Activated CD8-positive, alpha-beta memory T cell treated with anti-CD3 and anti-CD28 coated beads, Interleukin-2, amount 50 U/mL, for 48 hours (primary cell): ENCODE data around the gene TIE1.

ENCODE experiments used
- DNase-seq: peaks from one replicate; pipeline ENCODE4 v3.0.0-alpha.2; 2020

Gene TIE1

GRCh38 chr1:43300378-43301094 lies at the start of gene TIE1:
TSS of gene TIE1 (plus strand) at chr1:43300982. CDS start at chr1:43301072, 90 bp downstream.
- no peak for DNase-seq

- DNase-seq = peak; percentile 22
These were observed 49.8 kb upstream of the TIE1 start for GRCh38 chr1:43251024-43251423.

GRCh38 chr1:43252225-43252624 lies 48.6 kb upstream of the TIE1 start:
- no peak for DNase-seq

GRCh38 chr1:43253173-43253572 lies 47.6 kb upstream of the TIE1 start:
- peak; percentile 28 for DNase-seq

- DNase-seq = peak; percentile 35
These were observed 46.9 kb upstream of the TIE1 start for GRCh38 chr1:43253876-43254275.

GRCh38 chr1:43255438-43256210 lies 45.2 kb upstream of the TIE1 start:
- no peak for DNase-seq

- peak; percentile 29 for DNase-seq
These were observed 43.9 kb upstream of the TIE1 start for GRCh38 chr1:43256675-43257570.

- no peak for DNase-seq
These were observed 42.4 kb upstream of the TIE1 start for GRCh38 chr1:43258370-43258769.

GRCh38 chr1:43265431-43265830 lies 35.4 kb upstream of the TIE1 start:
- no peak for DNase-seq

- no peak for DNase-seq
These were observed 33.9 kb upstream of the TIE1 start for GRCh38 chr1:43266881-43267280.

GRCh38 chr1:43267291-43267805 lies 33.4 kb upstream of the TIE1 start:
- peak; percentile 18 for DNase-seq

GRCh38 chr1:43267818-43268425 lies 32.9 kb upstream of the TIE1 start:
- peak; percentile 23 for DNase-seq

- DNase-seq = peak; percentile 32
These were observed 31.0 kb upstream of the TIE1 start, which contains the start of gene TMEM125 for GRCh38 chr1:43269627-43270375. TSS of gene TMEM125 (plus strand) at chr1:43269983. CDS start at chr1:43272723, 2,740 bp downstream.

GRCh38 chr1:43270421-43271095 lies 30.2 kb upstream of the TIE1 start:
- peak; percentile 49 for DNase-seq

- peak; percentile 50 for DNase-seq
These were observed 29.3 kb upstream of the TIE1 start for GRCh38 chr1:43271186-43272118.

GRCh38 chr1:43272161-43272560 lies 28.6 kb upstream of the TIE1 start:
- DNase-seq = no peak

GRCh38 chr1:43272576-43273571 lies 27.9 kb upstream of the TIE1 start:
- no peak for DNase-seq

- DNase-seq = no peak
These were observed 27.1 kb upstream of the TIE1 start for GRCh38 chr1:43273708-43274107.
